SJSA1 (cell line): ENCODE results near the gene SCAPER. TPM values are rescaled to one million over a fixed set of nuclear protein-coding genes. Genes with fewer than 3 reads are reported as not detected.
"Not testable (repeated sequence)": the region's sequence is repeated elsewhere in the genome, so short reads cannot be mapped to it uniquely, and the experiment has no call there.

Experiments used
- DNase-seq, 2 experiments: peaks; one replicate each; pipeline ENCODE4 v3.0.0-alpha.2; 2015 to 2020; ENCODE audit warnings: low spot score in 2 of 2, low read depth in 1 of 2
- H3K27ac ChIP-seq: fragments of 250-450 bp; sonication (Bioruptor Pico); 2 replicates; pipeline ENCODE4 v1.5.1; 2020; ENCODE audit warnings: mild to moderate bottlenecking, moderate library complexity
- H3K27me3 ChIP-seq: fragments of 250-450 bp; sonication (Bioruptor Pico); replicated peaks from 2 replicates; pipeline ENCODE4 v1.5.1; 2020; ENCODE audit warnings: mild to moderate bottlenecking, moderate library complexity
- H3K36me3 ChIP-seq: fragments of 250-450 bp; sonication (Bioruptor Pico); 2 replicates; pipeline ENCODE4 v1.5.1; 2020; ENCODE audit warnings: mild to moderate bottlenecking
- H3K4me1 ChIP-seq: fragments of 250-450 bp; sonication (Bioruptor Pico); replicated peaks from 2 replicates; pipeline ENCODE4 v1.6.1; 2021; ENCODE audit warnings: mild to moderate bottlenecking
- H3K4me3 ChIP-seq: fragments of 250-450 bp; sonication (Bioruptor Pico); 2 replicates; pipeline ENCODE4 v1.5.1; 2020; ENCODE audit warnings: mild to moderate bottlenecking
- H3K9me3 ChIP-seq: fragments of 250-450 bp; sonication (Bioruptor Pico); replicated peaks from 2 replicates; pipeline ENCODE4 v1.5.1; 2020; ENCODE audit warnings: mild to moderate bottlenecking
- total RNA-seq: library from RNA; depleted of rRNA; stranded (reverse); fragments of >200 nt; shearing (Covaris generic); gene quantifications from 2 replicates; pipeline ENCODE4 v1.2.3, GENCODE V29; 2014

Gene SCAPER
- total RNA-seq, 1 experiment from 2014 or later = 10.2 TPM

- not testable (repeated sequence) for H3K27me3 ChIP-seq, H3K9me3 ChIP-seq, H3K27ac ChIP-seq, H3K36me3 ChIP-seq, DNase-seq, H3K4me3 ChIP-seq, H3K4me1 ChIP-seq
These were observed 5.2 kb downstream of the SCAPER start for GRCh38 chr15:76899931-76900310.

GRCh38 chr15:76899176-76899930 lies 5.8 kb downstream of the SCAPER start:
- not testable (repeated sequence) for H3K9me3 ChIP-seq, H3K4me1 ChIP-seq, H3K36me3 ChIP-seq, H3K27ac ChIP-seq, H3K4me3 ChIP-seq, H3K27me3 ChIP-seq, DNase-seq

- H3K4me1 ChIP-seq = no peaks in the 10 kb centered on the region
- H3K27me3 ChIP-seq = no peaks in the 10 kb centered on the region
- no peak overlapping the region for H3K4me3 ChIP-seq
- H3K27ac ChIP-seq = no peak overlapping the region
- no peaks in the 10 kb centered on the region for H3K36me3 ChIP-seq
- DNase-seq = no peak
- H3K9me3 ChIP-seq = no peaks in the 10 kb centered on the region
These were observed 7.0 kb downstream of the SCAPER start for GRCh38 chr15:76898102-76898501.

GRCh38 chr15:76894174-76894573 lies 11.0 kb downstream of the SCAPER start:
- DNase-seq = no peak
- Histone ChIP-seq H3K4me1 (no peaks in the 10 kb centered on the region), H3K36me3 (no peaks in the 10 kb centered on the region), H3K9me3 (no peaks in the 10 kb centered on the region), H3K4me3 (no peak overlapping the region), H3K27me3 (no peaks in the 10 kb centered on the region), H3K27ac (no peak overlapping the region)

GRCh38 chr15:76892836-76893235 lies 12.3 kb downstream of the SCAPER start:
- H3K4me1 ChIP-seq, H3K4me3 ChIP-seq, H3K36me3 ChIP-seq, H3K9me3 ChIP-seq, DNase-seq, H3K27ac ChIP-seq, H3K27me3 ChIP-seq: not testable (repeated sequence)

GRCh38 chr15:76887280-76888141 lies 17.6 kb downstream of the SCAPER start:
- DNase-seq, H3K4me1 ChIP-seq, H3K9me3 ChIP-seq, H3K36me3 ChIP-seq, H3K27me3 ChIP-seq, H3K27ac ChIP-seq, H3K4me3 ChIP-seq: not testable (repeated sequence)

- no peak for DNase-seq
- Histone ChIP-seq H3K27ac (no peak overlapping the region), H3K9me3 (no peaks in the 10 kb centered on the region), H3K4me3 (no peak overlapping the region), H3K36me3 (no peaks in the 10 kb centered on the region), H3K27me3 (no peaks in the 10 kb centered on the region), H3K4me1 (no peaks in the 10 kb centered on the region)
These were observed 19.9 kb downstream of the SCAPER start for GRCh38 chr15:76885212-76885611.

GRCh38 chr15:76875911-76876310 lies 29.2 kb downstream of the SCAPER start:
- no peak overlapping the region for H3K27ac ChIP-seq
- no peak for DNase-seq
- H3K36me3 ChIP-seq = no peaks in the 10 kb centered on the region
- no peaks in the 10 kb centered on the region for H3K9me3 ChIP-seq
- no peaks in the 10 kb centered on the region for H3K4me1 ChIP-seq
- no peaks in the 10 kb centered on the region for H3K27me3 ChIP-seq
- no peak overlapping the region for H3K4me3 ChIP-seq

GRCh38 chr15:76873066-76873465 lies 32.1 kb downstream of the SCAPER start:
- H3K27ac ChIP-seq, H3K36me3 ChIP-seq, H3K4me3 ChIP-seq, H3K9me3 ChIP-seq, H3K4me1 ChIP-seq, H3K27me3 ChIP-seq, DNase-seq: not testable (repeated sequence)

- H3K27me3 ChIP-seq = no peaks in the 10 kb centered on the region
- DNase-seq = no peak
- H3K36me3 ChIP-seq = no peaks in the 10 kb centered on the region
- H3K4me3 ChIP-seq = no peak overlapping the region
- H3K9me3 ChIP-seq = no peaks in the 10 kb centered on the region
- H3K27ac ChIP-seq = no peak overlapping the region
- H3K4me1 ChIP-seq = no peaks in the 10 kb centered on the region
These were observed 33.2 kb downstream of the SCAPER start for GRCh38 chr15:76871930-76872329.

GRCh38 chr15:76868740-76869139 lies 36.4 kb downstream of the SCAPER start:
- no peak overlapping the region for H3K27ac ChIP-seq
- no peak for DNase-seq
- H3K9me3 ChIP-seq = no peaks in the 10 kb centered on the region
- no peak overlapping the region for H3K4me3 ChIP-seq
- no peaks in the 10 kb centered on the region for H3K27me3 ChIP-seq
- H3K4me1 ChIP-seq = no peaks in the 10 kb centered on the region
- no peaks in the 10 kb centered on the region for H3K36me3 ChIP-seq

- no peak overlapping the region for H3K27ac ChIP-seq
- H3K4me1 ChIP-seq = no peaks in the 10 kb centered on the region
- no peaks in the 10 kb centered on the region for H3K9me3 ChIP-seq
- no peak overlapping the region for H3K4me3 ChIP-seq
- no peaks in the 10 kb centered on the region for H3K27me3 ChIP-seq
- DNase-seq = peak in 1 of 2 experiments; percentile 5
- no peaks in the 10 kb centered on the region for H3K36me3 ChIP-seq
These were observed 38.3 kb downstream of the SCAPER start for GRCh38 chr15:76866716-76867321.

- Histone ChIP-seq H3K27ac (no peak overlapping the region), H3K4me1 (no peaks in the 10 kb centered on the region), H3K4me3 (no peak overlapping the region), H3K36me3 (no peaks in the 10 kb centered on the region), H3K9me3 (no peaks in the 10 kb centered on the region), H3K27me3 (no peaks in the 10 kb centered on the region)
- no peak for DNase-seq
These were observed 39.1 kb downstream of the SCAPER start for GRCh38 chr15:76866008-76866407.

- H3K4me3 ChIP-seq = no peak overlapping the region
- no peak for DNase-seq
- no peaks in the 10 kb centered on the region for H3K36me3 ChIP-seq
- no peaks in the 10 kb centered on the region for H3K9me3 ChIP-seq
- H3K27ac ChIP-seq = no peak overlapping the region
- H3K4me1 ChIP-seq = no peaks in the 10 kb centered on the region
- no peaks in the 10 kb centered on the region for H3K27me3 ChIP-seq
These were observed 39.6 kb downstream of the SCAPER start for GRCh38 chr15:76865548-76865991.
